ENCODE results near the gene LRRIQ3.

DNA sequence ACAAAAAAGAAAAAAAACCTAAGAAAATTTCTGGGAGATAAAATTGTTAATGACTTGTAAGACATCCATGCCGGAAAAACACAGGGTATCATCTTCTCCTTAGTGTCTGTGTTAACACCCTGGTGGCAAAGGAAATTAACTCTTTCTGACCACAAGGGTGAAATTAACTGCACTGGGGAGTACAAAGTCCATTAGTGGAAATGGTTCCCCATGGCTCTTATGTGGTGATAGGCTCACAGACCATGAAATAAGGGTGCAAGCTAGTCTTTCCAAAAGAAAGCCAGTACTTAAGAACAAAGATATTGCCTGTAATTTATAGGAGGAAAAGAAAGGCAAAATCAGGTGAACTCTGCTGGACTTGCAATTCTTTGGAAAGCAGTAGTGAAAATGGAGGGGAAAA lies 185.4 kb downstream of the LRRIQ3 start:
- no peak for TF ChIP-seq MAX (CRISPR knock-in tag; IDR thresholded peaks at IDR 0.05)
- TF ChIP-seq, protein P1, sequence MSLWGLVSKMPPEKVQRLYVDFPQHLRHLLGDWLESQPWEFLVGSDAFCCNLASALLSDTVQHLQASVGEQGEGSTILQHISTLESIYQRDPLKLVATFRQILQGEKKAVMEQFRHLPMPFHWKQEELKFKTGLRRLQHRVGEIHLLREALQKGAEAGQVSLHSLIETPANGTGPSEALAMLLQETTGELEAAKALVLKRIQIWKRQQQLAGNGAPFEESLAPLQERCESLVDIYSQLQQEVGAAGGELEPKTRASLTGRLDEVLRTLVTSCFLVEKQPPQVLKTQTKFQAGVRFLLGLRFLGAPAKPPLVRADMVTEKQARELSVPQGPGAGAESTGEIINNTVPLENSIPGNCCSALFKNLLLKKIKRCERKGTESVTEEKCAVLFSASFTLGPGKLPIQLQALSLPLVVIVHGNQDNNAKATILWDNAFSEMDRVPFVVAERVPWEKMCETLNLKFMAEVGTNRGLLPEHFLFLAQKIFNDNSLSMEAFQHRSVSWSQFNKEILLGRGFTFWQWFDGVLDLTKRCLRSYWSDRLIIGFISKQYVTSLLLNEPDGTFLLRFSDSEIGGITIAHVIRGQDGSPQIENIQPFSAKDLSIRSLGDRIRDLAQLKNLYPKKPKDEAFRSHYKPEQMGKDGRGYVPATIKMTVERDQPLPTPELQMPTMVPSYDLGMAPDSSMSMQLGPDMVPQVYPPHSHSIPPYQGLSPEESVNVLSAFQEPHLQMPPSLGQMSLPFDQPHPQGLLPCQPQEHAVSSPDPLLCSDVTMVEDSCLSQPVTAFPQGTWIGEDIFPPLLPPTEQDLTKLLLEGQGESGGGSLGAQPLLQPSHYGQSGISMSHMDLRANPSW (CRISPR knock-in tag; conservative IDR thresholded peaks at IDR 0.05; ENCODE audit: low read depth), result no peak
- TF ChIP-seq, protein P2, sequence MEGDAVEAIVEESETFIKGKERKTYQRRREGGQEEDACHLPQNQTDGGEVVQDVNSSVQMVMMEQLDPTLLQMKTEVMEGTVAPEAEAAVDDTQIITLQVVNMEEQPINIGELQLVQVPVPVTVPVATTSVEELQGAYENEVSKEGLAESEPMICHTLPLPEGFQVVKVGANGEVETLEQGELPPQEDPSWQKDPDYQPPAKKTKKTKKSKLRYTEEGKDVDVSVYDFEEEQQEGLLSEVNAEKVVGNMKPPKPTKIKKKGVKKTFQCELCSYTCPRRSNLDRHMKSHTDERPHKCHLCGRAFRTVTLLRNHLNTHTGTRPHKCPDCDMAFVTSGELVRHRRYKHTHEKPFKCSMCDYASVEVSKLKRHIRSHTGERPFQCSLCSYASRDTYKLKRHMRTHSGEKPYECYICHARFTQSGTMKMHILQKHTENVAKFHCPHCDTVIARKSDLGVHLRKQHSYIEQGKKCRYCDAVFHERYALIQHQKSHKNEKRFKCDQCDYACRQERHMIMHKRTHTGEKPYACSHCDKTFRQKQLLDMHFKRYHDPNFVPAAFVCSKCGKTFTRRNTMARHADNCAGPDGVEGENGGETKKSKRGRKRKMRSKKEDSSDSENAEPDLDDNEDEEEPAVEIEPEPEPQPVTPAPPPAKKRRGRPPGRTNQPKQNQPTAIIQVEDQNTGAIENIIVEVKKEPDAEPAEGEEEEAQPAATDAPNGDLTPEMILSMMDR (IDR thresholded peaks at IDR 0.05), result no peak
- TF ChIP-seq, protein P3, sequence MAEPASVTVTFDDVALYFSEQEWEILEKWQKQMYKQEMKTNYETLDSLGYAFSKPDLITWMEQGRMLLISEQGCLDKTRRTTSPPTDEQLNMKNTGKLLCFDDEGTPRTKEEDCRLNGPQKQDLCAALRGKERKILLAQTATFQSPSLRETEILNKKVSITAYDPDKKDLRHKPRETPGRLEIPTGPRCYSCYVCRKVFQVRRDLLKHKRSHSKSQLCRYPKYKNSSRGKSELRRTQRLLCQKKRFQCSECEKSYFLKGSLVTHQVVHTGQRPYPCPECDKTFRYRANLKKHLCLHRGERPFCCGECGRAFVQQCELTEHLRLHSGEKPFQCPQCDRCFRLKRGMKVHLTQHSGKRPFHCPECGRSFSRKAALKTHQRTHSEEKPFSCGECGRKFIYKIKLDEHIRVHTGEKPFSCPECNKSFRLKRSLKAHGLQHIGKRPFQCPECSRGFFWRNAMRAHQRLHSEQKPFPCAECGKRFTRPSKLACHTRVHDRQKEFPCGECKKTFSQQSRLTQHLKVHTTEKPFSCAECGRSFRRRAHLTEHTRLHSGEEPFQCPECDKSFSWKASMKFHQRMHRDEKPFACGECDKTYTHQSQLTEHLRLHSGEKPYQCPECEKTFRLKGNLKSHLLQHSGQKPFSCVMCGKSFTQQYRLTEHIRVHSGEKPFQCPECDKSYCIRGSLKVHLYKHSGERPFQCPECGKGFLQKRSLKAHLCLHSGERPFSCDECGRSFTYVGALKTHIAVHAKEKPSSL (CRISPR knock-in tag; conservative IDR thresholded peaks at IDR 0.05), result no peak
- TF ChIP-seq, protein P4, sequence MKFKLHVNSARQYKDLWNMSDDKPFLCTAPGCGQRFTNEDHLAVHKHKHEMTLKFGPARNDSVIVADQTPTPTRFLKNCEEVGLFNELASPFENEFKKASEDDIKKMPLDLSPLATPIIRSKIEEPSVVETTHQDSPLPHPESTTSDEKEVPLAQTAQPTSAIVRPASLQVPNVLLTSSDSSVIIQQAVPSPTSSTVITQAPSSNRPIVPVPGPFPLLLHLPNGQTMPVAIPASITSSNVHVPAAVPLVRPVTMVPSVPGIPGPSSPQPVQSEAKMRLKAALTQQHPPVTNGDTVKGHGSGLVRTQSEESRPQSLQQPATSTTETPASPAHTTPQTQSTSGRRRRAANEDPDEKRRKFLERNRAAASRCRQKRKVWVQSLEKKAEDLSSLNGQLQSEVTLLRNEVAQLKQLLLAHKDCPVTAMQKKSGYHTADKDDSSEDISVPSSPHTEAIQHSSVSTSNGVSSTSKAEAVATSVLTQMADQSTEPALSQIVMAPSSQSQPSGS (CRISPR knock-in tag; IDR thresholded peaks at IDR 0.05; ENCODE audit: borderline replicate concordance, low read depth), result no peak
- no peak for TF ChIP-seq ZMAT4 (CRISPR knock-in tag; IDR thresholded peaks at IDR 0.05)
- TF ChIP-seq SP1 (CRISPR knock-in tag; conservative IDR thresholded peaks at IDR 0.05), result no peak

Data from WTC11 (cell line).